GM12878 (cell line): ENCODE data around the gene OPCML. TPM values are rescaled to one million over a fixed set of nuclear protein-coding genes. Genes with fewer than 3 reads are reported as not detected.
A peak's percentile ranks its signal among the peaks of the same experiment; 100 is the strongest.

Experiments
- ATAC-seq: fragments of 200-7000 bp; cut with Tn5 transposase; 3 replicates; pipeline ENCODE4 v1.9.1; 2020; ENCODE audit warnings: mild to moderate bottlenecking, moderate library complexity
- BruUV-seq: library from RNA; stranded (reverse); fragments of 400-500 nt; replicated peaks from 2 replicates; lab custom pipeline; 2021; lab: Mats Ljungman, UMichigan
- CTCF ChIA-PET: fragments of 300-600 bp; sonication (Branson Sonifier 250); formaldehyde crosslinking; extraction: SDS; loops from one replicate; lab custom pipeline; 2021; ENCODE audit warnings: inconsistent platforms; lab: Yijun Ruan, JAX
- POLR2A ChIA-PET: fragments of 350-600 bp; formaldehyde crosslinking; extraction: SDS; loops from one replicate; lab custom pipeline; 2021; ENCODE audit warnings: inconsistent platforms; lab: Charles Lee
- RAD21 ChIA-PET: fragments of 300-600 bp; sonication (Branson Sonifier 250); formaldehyde crosslinking; loops from one replicate; lab custom pipeline; 2023; ENCODE audit warnings: antibody characterized with exemption; ENCODE audit not compliant: unreplicated experiment; lab: Charles Lee
- SMC1A ChIA-PET: fragments of 300-600 bp; sonication (Branson Sonifier 250); formaldehyde crosslinking; loops from one replicate; lab custom pipeline; 2023; ENCODE audit not compliant: unreplicated experiment, uncharacterized antibody; lab: Charles Lee
- DNase-seq: peaks from one replicate; pipeline ENCODE4 v3.0.0-alpha.2; 2011; ENCODE audit warnings: low read depth, low spot score
- FAIRE-seq: peaks from 3 replicates; lab custom pipeline; 2011; peaks lifted over from hg19 to GRCh38; lab: Jason Lieb, UNC
- H2AFZ ChIP-seq: 2 replicates; pipeline ENCODE4 v1.6.0; 2011; ENCODE audit warnings: low read depth, low read length, control low read depth; ENCODE audit not compliant: control insufficient read depth
- H3K27ac ChIP-seq: 2 replicates; pipeline ENCODE4 v1.5.1; 2011; ENCODE audit warnings: control low read depth; ENCODE audit not compliant: control insufficient read depth, insufficient read depth
- H3K27me3 ChIP-seq, 2 experiments: replicated peaks in 1 of 2; 2 replicates each; pipeline versions ENCODE4 v1.6.0 to v1.6.1; 2011; ENCODE audit warnings: low read length in 1 of 2; ENCODE audit not compliant: control insufficient read depth in 2 of 2, insufficient read depth in 2 of 2
- H3K36me3 ChIP-seq, 2 experiments: 2 replicates each; pipeline ENCODE4 v1.5.1; 2011; ENCODE audit warnings: low read length in 1 of 2; ENCODE audit not compliant: control insufficient read depth in 2 of 2, insufficient read depth in 2 of 2
- H3K4me1 ChIP-seq: 2 replicates; pipeline ENCODE4 v1.6.1; 2011; ENCODE audit warnings: mild to moderate bottlenecking, low read length, moderate library complexity, mixed read lengths; ENCODE audit not compliant: control insufficient read depth, insufficient read depth
- H3K4me2 ChIP-seq: 2 replicates; pipeline ENCODE4 v1.6.0; 2011; ENCODE audit warnings: control low read depth; ENCODE audit not compliant: control insufficient read depth, insufficient read depth
- H3K4me3 ChIP-seq: fragments of 200-600 bp; sonication (generic); 2 replicates; pipeline ENCODE4 v1.5.1; 2016
- H3K79me2 ChIP-seq: 2 replicates; pipeline ENCODE4 v1.6.0; 2011; ENCODE audit warnings: low read length; ENCODE audit not compliant: control insufficient read depth, insufficient read depth
- H3K9ac ChIP-seq: 2 replicates; pipeline ENCODE4 v1.8.0; 2011; ENCODE audit warnings: low read length, control low read depth, mixed read lengths; ENCODE audit not compliant: control insufficient read depth, insufficient read depth
- H3K9me3 ChIP-seq: replicated peaks from 3 replicates; pipeline ENCODE4 v1.5.1; 2011; ENCODE audit warnings: mild to moderate bottlenecking, low read length; ENCODE audit not compliant: control insufficient read depth, insufficient read depth
- H4K20me1 ChIP-seq: 2 replicates; pipeline ENCODE4 v1.6.0; 2011; ENCODE audit not compliant: control insufficient read depth, insufficient read depth
- ATF2 ChIP-seq: IDR thresholded peaks from 2 replicates; pipeline ENCODE4 v1.6.1; 2012; ENCODE audit warnings: low read length, inconsistent platforms
- ATF7 ChIP-seq: fragments of 450-650 bp; IDR thresholded peaks from 2 replicates; pipeline ENCODE4 v1.6.1; 2016; ENCODE audit warnings: low read depth, mild to moderate bottlenecking
- BRCA1 ChIP-seq: IDR thresholded peaks from 2 replicates; pipeline ENCODE4 v1.6.1; 2011; ENCODE audit warnings: low read depth, low read length, improper control_type of control experiment
- CHD1 ChIP-seq: IDR thresholded peaks from 2 replicates; pipeline ENCODE4 v1.6.1; 2012; ENCODE audit warnings: low read depth, low read length, improper control_type of control experiment
- CTCF ChIP-seq, 3 experiments: IDR thresholded peaks in 2 of 3; conservative IDR thresholded peaks in 1 of 3; 2 replicates each; pipeline ENCODE4 v1.5.1; 2011; ENCODE audit warnings: low read depth in 3 of 3, low read length in 3 of 3, mild to moderate bottlenecking in 3 of 3, control low read depth in 2 of 3, moderate library complexity in 2 of 3, inconsistent platforms in 1 of 3, mixed read lengths in 1 of 3; ENCODE audit not compliant: control insufficient read depth in 2 of 3, insufficient read depth in 1 of 3; ENCODE audit errors: extremely low read depth in 1 of 3
- DPF2 ChIP-seq: fragments of 450-650 bp; IDR thresholded peaks from 2 replicates; pipeline ENCODE4 v1.6.1; 2017; ENCODE audit warnings: mild to moderate bottlenecking
- E2F4 ChIP-seq: IDR thresholded peaks from 2 replicates; pipeline ENCODE4 v1.6.1; 2012; ENCODE audit warnings: low read depth, low read length, improper control_type of control experiment
- ELK1 ChIP-seq: IDR thresholded peaks from 2 replicates; pipeline ENCODE4 v1.6.1; 2012; ENCODE audit warnings: low read depth, low read length, improper control_type of control experiment
- IRF5 ChIP-seq: fragments of 450-650 bp; IDR thresholded peaks from 2 replicates; pipeline ENCODE4 v1.6.1; 2017; ENCODE audit warnings: borderline replicate concordance
- LARP7 ChIP-seq: fragments of 450-650 bp; IDR thresholded peaks from 2 replicates; pipeline ENCODE4 v1.6.1; 2017; ENCODE audit warnings: mild to moderate bottlenecking
- POLR2AphosphoS2 ChIP-seq: IDR thresholded peaks from 2 replicates; pipeline ENCODE4 v1.6.1; 2011; ENCODE audit warnings: low read depth, mild to moderate bottlenecking, low read length, improper control_type of control experiment, moderate library complexity
- RAD21 ChIP-seq: IDR thresholded peaks from 2 replicates; pipeline ENCODE4 v1.6.1; 2011; ENCODE audit warnings: mild to moderate bottlenecking, low read depth, low read length, moderate library complexity; ENCODE audit not compliant: insufficient read depth
- SIX5 ChIP-seq: IDR thresholded peaks from 2 replicates; pipeline ENCODE4 v1.6.1; 2011; ENCODE audit warnings: mild to moderate bottlenecking, low read depth, low read length, moderate library complexity; ENCODE audit not compliant: severe bottlenecking
- SMC3 ChIP-seq: IDR thresholded peaks from 2 replicates; pipeline ENCODE4 v1.6.1; 2011; ENCODE audit warnings: low read length, improper control_type of control experiment, borderline replicate concordance
- SP1 ChIP-seq: IDR thresholded peaks from one replicate; pipeline ENCODE4 v1.6.1; 2011; ENCODE audit warnings: low read depth, low read length
- STAT1 ChIP-seq: fragments of 450-650 bp; conservative IDR thresholded peaks from 2 replicates; pipeline ENCODE4 v1.6.1; 2014; ENCODE audit warnings: antibody characterized with exemption, mild to moderate bottlenecking
- STAT3 ChIP-seq: IDR thresholded peaks from 2 replicates; pipeline ENCODE4 v1.6.1; 2011; ENCODE audit warnings: low read depth, low read length, improper control_type of control experiment
- SUZ12 ChIP-seq: fragments of 200-600 bp; sonication (generic); IDR thresholded peaks from one replicate; pipeline ENCODE4 v1.6.1; 2018; ENCODE audit warnings: antibody characterized with exemption, mild to moderate bottlenecking; ENCODE audit not compliant: unreplicated experiment
- WRNIP1 ChIP-seq: IDR thresholded peaks from 2 replicates; pipeline ENCODE4 v1.6.1; 2011; ENCODE audit warnings: low read depth, low read length, improper control_type of control experiment, borderline replicate concordance
- ZNF622 ChIP-seq: fragments of 450-650 bp; IDR thresholded peaks from 2 replicates; pipeline ENCODE4 v1.6.1; 2017; ENCODE audit warnings: mild to moderate bottlenecking, inconsistent platforms
- WGBS: methylation state at CpG from one replicate; pipeline ENCODE4 v1.1.6; 2016; ENCODE audit warnings: low lambda C conversion rate; ENCODE audit not compliant: insufficient replicate concordance, insufficient coverage; ENCODE audit errors: missing lambda C conversion rate; 5-methylcytosine and 5-hydroxymethylcytosine counted together
- in situ Hi-C: fragments of 300-500 bp; cut with MboI; formaldehyde crosslinking; loops from 9 replicates; pipeline ENCODE4 v1.14.3; 2018; ENCODE audit warnings: mixed read lengths
- intact Hi-C: fragments of 100-400 bp; cut with micrococcal nuclease; formaldehyde crosslinking; loops from one replicate; pipeline ENCODE4 v1.14.2; 2022; ENCODE audit not compliant: unreplicated experiment
- polyA plus RNA-seq, 11 experiments: library from polyadenylated mRNA; depleted of rRNA in 4 of 11; unstranded in 6 of 11; stranded (reverse) in 5 of 11; fragments of >200 nt; fragmentation: Nextera tagmentation in 4 of 11; fragmentation: Illumina TruSeq in 1 of 11; extraction: Ambion mirVana in 4 of 11; extraction: Trizol in 1 of 11; gene quantifications; 1 replicate in 1 of 11; 2 replicates in 10 of 11; pipeline versions ENCODE4 v1.2.1 to v1.2.3, GENCODE V29; 2011 to 2016; ENCODE audit warnings: inconsistent platforms in 2 of 11, missing spikeins in 2 of 11, low read depth in 1 of 11
- total RNA-seq, 4 experiments: library from RNA; depleted of rRNA in 3 of 4; stranded (reverse); fragments of >200 nt in 3 of 4; fragmentation: Illumina TruSeq in 1 of 4; extraction: Trizol in 1 of 4; gene quantifications; 2 replicates each; pipeline versions ENCODE4 v1.2.1 to v1.2.3, GENCODE V29; 2013 to 2021

Gene OPCML
- total and polyA plus RNA-seq, 10 of the 15 experiments (the other 5 are each of a cell fraction or from before 2014, with no cell fraction given), result 0.84 TPM; not detected in 9

GRCh38 chr11:132541794-132542193, 990.5 kb downstream of the OPCML start:
- SMC1A ChIA-PET, result no interaction called here
- no peak overlapping the region for H3K4me3 ChIP-seq
- DNase-seq, result peak; percentile 13
- no peaks in the 10 kb centered on the region for H4K20me1 ChIP-seq
- intact Hi-C loops (no loop called here), in situ Hi-C loops (no loop called here)
- H3K27me3 ChIP-seq, result no peaks in the 10 kb centered on the region
- H3K9ac ChIP-seq, result no peak overlapping the region
- peak; percentile 13 for FAIRE-seq
- no TSS peak for BruUV-seq
- CTCF ChIA-PET, result no interaction called here
- H2AFZ ChIP-seq, result no peak overlapping the region
- RAD21 ChIA-PET, result interaction anchor here (1.1 kb wide), 1 partner anchor 12 kb away, joined by 3 read pairs; no protein-coding TSS in a partner anchor
- H3K4me2 ChIP-seq, result no peak overlapping the region
- no peaks in the 10 kb centered on the region for H3K9me3 ChIP-seq
- no peaks in the 10 kb centered on the region for H3K79me2 ChIP-seq
- no peaks in the 10 kb centered on the region for H3K36me3 ChIP-seq
- POLR2A ChIA-PET, result no interaction called here
- no peaks in the 10 kb centered on the region; the same call in 1 of the 2 replicates for H3K4me1 ChIP-seq
- peak; percentile 76 for ATAC-seq
- no peak overlapping the region for H3K27ac ChIP-seq
- WGBS, result 0% methylated on average over 2 of the region's 2 CpGs
- TF ChIP-seq SIX5 (no peak), POLR2AphosphoS2 (no peak), SMC3 (no peak), DPF2 (0 out of 2 replicates have a peak, but pooled peaks have one; percentile 44), IRF5 (no peak), ZNF622 (no peak), ATF7 (peak; percentile 48; the same call in 1 of the 2 replicates), SP1 (no peak), CTCF (IDR thresholded peaks at IDR 0.05 in 2 of 3, conservative IDR thresholded peaks at IDR 0.05 in 1 of 3; ENCODE audit: control insufficient read depth in 2 of 3, extremely low read depth in 1 of 3, insufficient read depth in 1 of 3, low read depth in 3 of 3, low read length in 3 of 3) (no peak), LARP7 (no peak), RAD21 (no peak), STAT3 (no peak), WRNIP1 (no peak), CHD1 (no peak), ATF2 (0 out of 2 replicates have a peak, but pooled peaks have one; percentile 31), E2F4 (no peak), ELK1 (no peak), BRCA1 (no peak), STAT1 (no peak), SUZ12 (no peak)
